Activated CD4-positive, alpha-beta T cell treated with anti-CD3 and anti-CD28 coated beads, Interleukin-2, amount 10 ng/mL, durations not matched to agents 24 days and 14 days (primary cell): ENCODE results near the gene DDX50. TPM values are rescaled to one million over a fixed set of nuclear protein-coding genes. Genes with fewer than 3 reads are reported as not detected.
"Not testable (repeated sequence)": the region's sequence is repeated elsewhere in the genome, so short reads cannot be mapped to it uniquely, and the experiment has no call there.

Experiments used
- DNase-seq: peaks from one replicate; pipeline ENCODE4 v3.0.0; 2022
- H3K27ac Mint-ChIP-seq: one replicate; pipeline ENCODE4 v1.8.0; 2022; ENCODE audit warnings: mild to moderate bottlenecking, mixed read lengths
- H3K27me3 Mint-ChIP-seq: one replicate; pipeline ENCODE4 v1.8.0; 2022; ENCODE audit warnings: mixed read lengths
- H3K36me3 Mint-ChIP-seq: one replicate; pipeline ENCODE4 v1.8.0; 2022; ENCODE audit warnings: low read depth, mild to moderate bottlenecking, mixed read lengths
- H3K4me1 Mint-ChIP-seq: one replicate; pipeline ENCODE4 v1.8.0; 2021; ENCODE audit warnings: mixed read lengths
- H3K4me3 Mint-ChIP-seq: one replicate; pipeline ENCODE4 v1.8.0; 2022; ENCODE audit warnings: mild to moderate bottlenecking, moderate library complexity, mixed read lengths
- H3K9me3 Mint-ChIP-seq: one replicate; pipeline ENCODE4 v1.8.0; 2021; ENCODE audit warnings: mixed read lengths
- intact Hi-C: fragments of 100-400 bp; cut with micrococcal nuclease; formaldehyde crosslinking; loops from one replicate; pipeline ENCODE4 v1.15.1; 2023
- total RNA-seq: library from RNA; stranded (reverse); gene quantifications from 2 replicates; pipeline ENCODE4 v1.2.3, GENCODE V29; 2022

The DDX50 gene
- total RNA-seq, 1 donor from 2014 or later: 63.0 TPM

GRCh38 chr10:68979738-68980137, 78.6 kb downstream of the DDX50 start:
- not testable (repeated sequence) for H3K9me3 Mint-ChIP-seq, H3K4me1 Mint-ChIP-seq, H3K27me3 Mint-ChIP-seq, H3K27ac Mint-ChIP-seq, H3K4me3 Mint-ChIP-seq, DNase-seq
- intact Hi-C loops: loop anchor here (10.0 kb wide), 2 partner anchors 225 to 415 kb away; no protein-coding TSS in a partner anchor
- peaks cover 66% of the 10 kb centered on the region for H3K36me3 Mint-ChIP-seq

- H3K36me3 Mint-ChIP-seq: peaks cover 63% of the 10 kb centered on the region
- H3K27me3 Mint-ChIP-seq: no peaks in the 10 kb centered on the region
- no peaks in the 10 kb centered on the region for H3K9me3 Mint-ChIP-seq
- no peak overlapping the region for H3K4me3 Mint-ChIP-seq
- intact Hi-C loops: loop anchor here (10.0 kb wide), 1 partner anchor 414 kb away; no protein-coding TSS in a partner anchor
- H3K4me1 Mint-ChIP-seq: peaks cover 6% of the 10 kb centered on the region
- H3K27ac Mint-ChIP-seq: no peak overlapping the region
- no peak for DNase-seq
Measured at GRCh38 chr10:68981074-68981473, 80.0 kb downstream of the DDX50 start.

GRCh38 chr10:68982389-68982788, 81.3 kb downstream of the DDX50 start:
- no peak overlapping the region for H3K27ac Mint-ChIP-seq

GRCh38 chr10:68987611-68988010, 86.5 kb downstream of the DDX50 start:
- Mint-ChIP-seq H3K36me3 (peaks cover 34% of the 10 kb centered on the region), H3K4me1 (peaks cover 33% of the 10 kb centered on the region), H3K4me3 (peak overlapping the region; percentile 89), H3K9me3 (no peaks in the 10 kb centered on the region), H3K27me3 (no peaks in the 10 kb centered on the region), H3K27ac (peak overlapping the region; percentile 15)
- DNase-seq: no peak
- intact Hi-C loops: loop anchor here (1.0 to 10.0 kb wide), 5 partner anchors 10 to 407 kb away; partner anchors contain the start of genes SUPV3L1 and VPS26A

More at GRCh38 chr10:68982389-68982788, 81.3 kb downstream of the DDX50 start:
- no peaks in the 10 kb centered on the region for H3K9me3 Mint-ChIP-seq
- no peaks in the 10 kb centered on the region for H3K27me3 Mint-ChIP-seq
- intact Hi-C loops: loop anchor here (10.0 kb wide), 1 partner anchor 412 kb away; no protein-coding TSS in a partner anchor
- H3K4me1 Mint-ChIP-seq: peaks cover 10% of the 10 kb centered on the region
- H3K36me3 Mint-ChIP-seq: peaks cover 58% of the 10 kb centered on the region
- H3K4me3 Mint-ChIP-seq: no peak overlapping the region
- no peak for DNase-seq

- H3K27ac Mint-ChIP-seq: peak within 1 kb of the TSS; percentile 91
- DNase-seq: peak; percentile 95
- intact Hi-C loops: loop anchor here (1.0 to 10.0 kb wide), 5 partner anchors 9 to 406 kb away; partner anchors contain the start of genes SUPV3L1 and VPS26A
- no peaks in the 10 kb centered on the region for H3K27me3 Mint-ChIP-seq
- peaks cover 41% of the 10 kb centered on the region for H3K4me1 Mint-ChIP-seq
- H3K9me3 Mint-ChIP-seq: no peaks in the 10 kb centered on the region
- peak within 1 kb of the TSS; percentile 89 for H3K4me3 Mint-ChIP-seq
- H3K36me3 Mint-ChIP-seq: peaks cover 26% of the 10 kb centered on the region
Measured at GRCh38 chr10:68988530-68989316, 87.6 kb downstream of the DDX50 start, which contains the start of gene KIFBP. Gene KIFBP (plus strand): TSS chr10:68988803. CDS start chr10:68988833, 30 bp downstream.

GRCh38 chr10:68989317-68989990, 88.3 kb downstream of the DDX50 start:
- intact Hi-C loops: loop anchor here (2.0 to 10.0 kb wide), 2 partner anchors 191 to 405 kb away; partner anchors contain the start of gene SUPV3L1
- Mint-ChIP-seq H3K4me1 (peaks cover 41% of the 10 kb centered on the region), H3K36me3 (peaks cover 21% of the 10 kb centered on the region), H3K27me3 (no peaks in the 10 kb centered on the region), H3K4me3 (peak overlapping the region; percentile 89), H3K9me3 (no peaks in the 10 kb centered on the region), H3K27ac (peak overlapping the region; percentile 91)
- DNase-seq: no peak

GRCh38 chr10:68992636-68993440, 91.7 kb downstream of the DDX50 start:
- peaks cover 42% of the 10 kb centered on the region for H3K4me1 Mint-ChIP-seq
- no peak overlapping the region for H3K4me3 Mint-ChIP-seq
- H3K36me3 Mint-ChIP-seq: peaks cover 10% of the 10 kb centered on the region
- DNase-seq: no peak
- intact Hi-C loops: no loop called here
- no peaks in the 10 kb centered on the region for H3K9me3 Mint-ChIP-seq
- H3K27me3 Mint-ChIP-seq: no peaks in the 10 kb centered on the region
- H3K27ac Mint-ChIP-seq: no peak overlapping the region

Other genes with a start within 250 kb of the DDX50 start
- 95.2 and 112 TPM in 2 replicates for gene CCAR1, start 180.1 kb upstream of the DDX50 start, total RNA-seq
- gene STOX1, start 73.8 kb upstream of the DDX50 start, total RNA-seq: 0.76 and 0.82 TPM in 2 replicates
- 284 and 286 TPM in 2 replicates for gene DDX21, start 54.9 kb downstream of the DDX50 start, total RNA-seq
- gene KIFBP, start 87.5 kb downstream of the DDX50 start, total RNA-seq: 15.0 TPM in 2 replicates
- gene SRGN, start 186.8 kb downstream of the DDX50 start, total RNA-seq: 996 and 999 TPM in 2 replicates
- 29.2 and 30.8 TPM in 2 replicates for gene VPS26A, start 222.9 kb downstream of the DDX50 start, total RNA-seq